Fibroblast of skin of left quadriceps (primary cell): Measurements from ENCODE around the gene OGFOD1.

Experiments used
- DNase-seq, 2 experiments: peaks; one replicate each; pipeline ENCODE4 v3.0.0-alpha.2; 2013; ENCODE audit warnings: low read depth in 2 of 2

Gene OGFOD1

DNA sequence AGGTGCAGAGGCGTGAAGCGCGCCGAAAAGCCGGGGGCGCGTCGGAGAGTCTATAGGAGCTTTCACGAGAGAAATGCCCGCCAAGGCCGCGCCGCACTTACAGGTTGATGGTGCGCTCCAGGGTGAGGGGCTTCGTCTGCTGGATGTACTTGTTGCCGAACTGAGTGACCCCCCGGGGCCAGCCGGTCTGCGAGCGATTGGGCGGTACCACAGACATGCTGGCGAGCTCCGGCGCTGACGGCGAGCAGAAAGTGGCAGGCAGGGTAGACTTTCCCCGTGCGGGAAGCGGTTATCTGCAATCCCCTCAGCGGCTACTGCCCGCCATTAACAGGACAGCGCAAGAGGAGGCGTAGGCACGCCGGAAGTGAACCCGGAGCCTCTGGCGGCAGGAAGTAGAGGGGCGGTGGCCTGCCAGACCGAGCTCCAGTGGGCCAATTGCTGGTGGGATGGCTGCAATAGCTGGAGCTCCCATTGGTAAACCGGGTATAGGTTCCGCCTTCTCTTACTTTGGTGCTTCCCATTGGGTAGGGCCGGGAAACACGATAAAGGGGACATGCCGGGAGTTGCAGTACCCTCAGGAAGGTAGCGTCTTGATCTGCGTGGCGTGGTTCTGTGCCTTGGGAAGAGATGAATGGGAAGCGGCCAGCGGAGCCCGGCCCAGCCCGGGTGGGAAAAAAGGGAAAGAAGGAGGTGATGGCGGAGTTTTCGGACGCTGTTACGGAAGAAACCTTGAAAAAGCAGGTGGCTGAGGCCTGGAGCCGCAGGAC, at the start of gene OGFOD1, which contains the start of gene NUDT21:
OGFOD1 (plus strand) TSS at position 569 of the 767 bp plus-strand sequence; CDS start at position 628, 59 bp downstream.
NUDT21 (minus strand) TSS at position 347 of the 767 bp plus-strand sequence; CDS start at position 217, 130 bp downstream.
- DNase-seq, result peak; percentile 95

DNA sequence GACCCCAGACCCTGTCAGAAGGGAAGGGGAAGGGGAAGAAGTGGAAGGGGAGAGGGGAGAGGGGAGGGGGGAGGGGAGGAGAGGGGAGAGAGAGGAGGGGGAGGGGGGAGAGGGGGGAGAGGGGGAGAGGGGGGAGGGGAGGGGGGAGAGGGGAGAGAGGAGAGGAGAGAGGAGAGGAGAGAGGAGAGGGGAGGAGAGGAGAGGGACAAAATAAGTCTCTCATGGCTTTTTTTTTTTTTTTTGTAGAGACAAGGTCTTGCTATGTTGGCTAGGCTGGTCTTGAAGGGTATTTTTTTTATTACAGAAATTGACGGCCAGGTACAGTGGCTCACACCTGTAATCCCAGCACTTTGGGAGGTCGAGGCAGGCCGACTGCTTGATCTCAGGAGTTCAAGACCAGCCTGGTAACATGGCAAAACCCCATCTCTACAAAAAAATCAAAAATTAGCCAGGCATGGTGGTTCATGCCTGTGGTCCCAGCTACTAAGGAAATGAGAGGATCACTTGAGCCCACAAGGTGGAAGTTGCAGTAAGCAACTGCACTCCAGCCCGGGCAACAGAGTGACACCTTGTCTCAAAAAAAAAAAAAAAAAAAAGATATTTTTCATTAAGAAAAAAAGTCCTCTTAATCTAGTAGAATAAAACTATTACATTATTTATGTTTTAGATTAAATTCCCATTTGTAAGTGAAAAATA, 45.2 kb upstream of the OGFOD1 start:
- DNase-seq, result no peak

DNA sequence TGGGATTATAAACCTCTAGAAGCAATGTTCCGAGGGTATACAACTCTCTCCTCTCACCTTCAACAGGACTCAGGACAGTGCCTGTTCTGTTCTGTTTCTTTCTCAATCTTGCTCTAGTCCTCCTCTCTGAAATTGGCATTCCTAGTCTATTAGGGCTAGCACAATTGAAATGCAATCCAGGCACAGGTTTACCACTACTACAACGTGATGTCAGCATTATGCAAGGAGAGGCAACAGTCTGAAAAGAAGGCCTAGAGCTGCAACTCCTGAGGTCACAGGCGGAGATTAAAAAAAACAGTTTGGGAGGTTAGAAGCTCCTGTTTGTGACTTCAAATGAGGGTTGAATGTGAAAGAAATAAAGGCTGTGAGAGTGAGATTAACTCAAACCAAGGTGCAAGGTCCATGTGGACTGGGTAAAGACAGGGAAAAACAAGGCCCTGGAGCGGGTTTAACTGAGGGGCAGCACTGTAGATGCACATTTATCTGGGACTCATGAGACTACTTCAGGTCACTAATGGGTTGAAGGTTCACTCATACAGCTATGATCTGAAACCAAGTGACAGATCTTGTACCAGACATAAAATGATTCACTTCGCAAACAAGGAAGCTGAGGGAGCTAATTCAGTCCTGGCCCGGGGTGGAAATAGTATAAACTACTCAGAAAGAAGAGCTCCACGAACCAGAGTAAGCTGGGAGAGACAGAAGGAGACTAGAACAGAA, 42.8 kb upstream of the OGFOD1 start:
- no peak for DNase-seq

DNA sequence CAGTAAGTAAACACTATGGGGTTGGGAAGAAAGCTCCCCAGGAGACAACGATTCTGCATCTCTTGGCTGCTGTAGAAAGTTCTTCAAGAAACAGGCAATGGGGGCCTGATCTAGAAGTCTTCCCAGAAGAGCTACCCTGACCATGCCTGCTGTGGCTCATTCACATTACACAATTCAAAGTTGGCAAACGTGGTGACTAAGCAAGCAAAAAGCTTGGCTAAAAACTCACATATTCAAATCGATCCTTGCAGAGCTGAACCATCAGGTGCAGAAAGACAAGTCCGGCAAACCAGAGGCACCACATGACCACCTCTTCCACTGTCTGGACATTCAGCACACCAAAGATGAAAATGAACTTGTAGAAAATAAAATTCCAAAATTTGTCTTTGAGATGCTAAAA, 42.2 kb upstream of the OGFOD1 start:
- no peak for DNase-seq

DNA sequence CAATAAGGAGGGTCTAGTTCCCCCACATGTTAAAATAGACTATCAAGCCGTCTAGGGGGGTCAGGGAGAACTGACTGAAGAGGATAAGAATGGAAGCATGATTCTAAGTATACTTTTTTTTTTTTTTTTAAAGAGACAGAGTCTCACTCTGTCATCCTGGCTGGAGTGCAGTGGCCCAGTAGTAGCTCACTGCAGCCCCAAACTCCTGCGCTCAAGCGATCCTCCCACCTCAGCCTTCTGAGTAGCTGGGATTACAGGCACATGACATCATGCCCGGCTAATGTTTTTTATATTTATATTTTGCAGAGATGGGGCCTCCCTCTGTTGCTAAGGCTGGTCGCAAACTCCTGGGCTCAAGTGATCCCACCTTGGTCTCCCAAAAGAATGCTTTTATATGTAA, 40.2 kb upstream of the OGFOD1 start:
- no peak for DNase-seq

DNA sequence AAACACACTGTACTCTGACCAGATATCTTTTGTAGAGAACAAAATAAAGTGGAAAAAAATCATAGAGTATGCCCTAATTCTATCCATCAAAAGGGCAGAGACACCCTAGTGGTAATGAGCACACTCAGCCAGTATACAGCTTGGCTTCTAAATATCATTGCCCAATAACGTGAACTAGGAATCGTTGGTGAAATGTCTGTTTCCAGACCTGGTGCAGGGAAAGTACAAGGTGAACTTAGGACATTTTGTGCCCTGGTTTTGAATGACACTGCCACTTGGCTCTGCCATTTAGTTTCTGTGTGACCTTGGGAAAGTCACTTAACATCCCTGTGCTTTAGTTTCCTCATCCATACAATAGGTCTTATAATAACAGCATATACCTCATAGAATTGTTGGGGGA, 39.7 kb upstream of the OGFOD1 start:
- DNase-seq, result no peak

DNA sequence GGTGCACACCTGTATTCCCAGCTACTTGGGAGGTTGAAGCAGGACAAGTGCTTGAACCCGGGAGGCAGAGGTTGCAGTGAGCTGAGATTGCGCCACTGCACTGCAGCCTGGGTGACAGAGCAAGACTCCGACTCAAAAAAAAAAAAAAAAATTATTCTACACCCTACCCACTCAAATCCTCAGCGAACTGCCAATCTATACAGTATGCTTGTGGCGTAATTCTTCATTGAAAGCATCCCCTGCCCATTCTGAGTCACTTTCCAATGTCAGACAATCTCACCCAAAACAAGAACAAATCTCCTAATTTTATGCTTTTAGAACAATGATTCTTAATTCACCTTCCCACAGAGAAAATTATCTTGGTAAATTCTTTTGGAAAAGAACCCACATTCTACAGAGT, 38.0 kb upstream of the OGFOD1 start:
- no peak for DNase-seq

DNA sequence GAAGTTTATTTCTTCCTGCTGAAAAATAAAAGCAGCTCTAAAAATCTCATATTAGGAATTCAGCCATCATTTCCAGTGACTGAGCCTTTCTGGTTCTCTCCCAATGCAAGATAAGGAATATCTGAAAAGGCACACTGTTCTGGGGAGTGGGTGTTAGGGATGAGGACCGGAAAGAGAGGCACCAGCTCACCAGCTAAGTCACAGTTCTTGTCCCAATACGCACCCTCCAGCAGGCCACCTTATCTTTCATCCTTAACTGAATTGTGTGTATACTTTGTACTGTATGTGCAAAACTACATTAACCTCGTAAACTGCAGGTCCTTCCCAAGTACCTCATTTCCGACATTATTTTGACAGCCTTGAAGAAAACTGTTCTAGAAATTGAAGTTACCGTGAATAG, 37.0 kb upstream of the OGFOD1 start:
- DNase-seq, result no peak

DNA sequence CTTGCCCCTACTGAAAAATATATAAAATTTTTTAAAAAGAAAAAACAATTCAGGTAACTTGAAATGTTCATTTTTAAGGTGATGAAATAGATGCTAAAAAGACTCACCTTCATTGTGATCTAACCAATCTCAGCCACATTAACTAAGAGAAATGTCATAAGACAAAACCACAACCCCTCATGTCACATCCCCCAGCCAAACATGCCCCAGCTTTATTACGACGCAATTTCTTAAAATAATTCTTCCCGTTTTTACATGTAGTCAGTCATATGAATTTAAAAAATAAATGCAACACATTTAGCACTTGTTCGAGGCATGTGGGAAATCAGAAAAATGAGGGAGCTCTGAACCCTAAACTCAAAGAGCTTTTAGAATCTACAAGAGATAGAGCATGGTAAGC, 35.5 kb upstream of the OGFOD1 start:
- DNase-seq, result no peak

DNA sequence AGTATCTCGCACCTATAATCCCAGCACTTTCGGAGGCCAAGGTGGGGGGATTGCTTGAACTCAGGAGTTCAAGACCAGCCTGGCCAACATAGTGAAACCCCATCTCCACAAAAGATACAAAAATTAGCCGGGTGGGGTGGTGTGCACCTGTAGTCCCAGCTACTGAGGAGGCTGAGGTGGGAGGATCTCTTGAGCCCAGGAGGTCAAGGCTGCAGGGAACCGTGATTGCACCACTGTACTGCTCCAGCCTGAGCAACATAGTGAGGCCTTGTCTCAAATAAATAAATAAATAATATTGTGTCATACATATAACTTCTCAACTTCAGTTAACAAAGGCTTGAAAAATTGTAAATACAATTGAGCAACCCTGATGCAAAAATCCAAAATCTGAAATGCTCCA, 34.2 kb upstream of the OGFOD1 start:
- DNase-seq, result no peak

DNA sequence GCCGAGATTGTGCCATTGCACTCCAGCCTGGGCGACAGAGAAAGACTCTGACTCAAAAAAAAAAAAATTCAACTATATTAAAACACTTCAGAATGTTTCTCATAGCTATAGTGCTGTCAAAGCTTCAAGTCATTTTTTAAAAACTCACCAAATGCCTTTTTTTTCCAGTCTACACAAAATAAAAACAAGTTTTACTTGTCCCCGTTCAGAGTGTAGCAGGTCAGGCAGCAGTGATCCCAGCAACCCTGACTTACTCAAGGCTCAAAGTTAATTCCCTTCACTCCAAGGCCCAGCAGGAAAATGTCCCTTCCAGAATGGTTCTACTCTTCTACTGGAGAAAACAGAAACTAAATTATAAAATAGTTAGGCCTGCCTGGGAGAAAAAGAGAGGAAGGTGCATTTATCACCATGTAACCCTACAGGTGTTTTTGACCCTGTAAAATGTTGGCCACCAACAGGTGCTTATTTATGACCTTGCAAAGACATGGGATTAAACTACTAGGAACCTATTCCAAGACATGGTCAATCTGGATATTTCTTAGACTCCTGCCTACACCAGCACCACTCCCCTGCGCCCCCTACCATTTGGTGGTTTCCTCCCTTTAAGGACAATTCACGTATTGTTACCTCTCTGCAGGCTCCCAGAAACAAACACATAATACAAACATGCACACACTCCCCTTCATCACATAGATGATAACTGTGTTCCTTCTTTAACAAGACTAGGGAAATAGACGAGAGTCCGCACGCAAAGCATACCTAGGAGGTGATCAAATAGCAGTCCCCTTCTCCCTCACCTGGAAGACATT, 31.4 kb upstream of the OGFOD1 start:
- no peak for DNase-seq

DNA sequence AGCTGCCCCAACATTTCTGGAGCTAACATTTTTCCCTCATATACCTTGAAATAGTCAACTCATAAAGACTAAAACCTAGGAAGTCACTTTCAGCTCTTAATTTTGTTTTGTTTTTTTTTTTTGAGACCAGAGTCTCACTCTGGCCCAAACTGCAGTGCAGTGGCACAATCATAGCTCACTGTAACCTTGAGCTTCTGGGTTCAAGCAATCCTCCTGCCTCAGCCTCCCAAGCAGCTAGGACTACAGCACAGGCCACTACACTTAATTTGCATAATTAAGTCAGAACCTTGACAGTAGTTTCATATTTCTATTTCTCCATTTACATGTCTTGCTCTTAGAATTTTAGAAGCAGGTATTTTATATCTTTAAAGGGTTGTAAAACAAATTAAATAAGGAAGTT, 30.7 kb upstream of the OGFOD1 start:
- DNase-seq, result no peak

DNA sequence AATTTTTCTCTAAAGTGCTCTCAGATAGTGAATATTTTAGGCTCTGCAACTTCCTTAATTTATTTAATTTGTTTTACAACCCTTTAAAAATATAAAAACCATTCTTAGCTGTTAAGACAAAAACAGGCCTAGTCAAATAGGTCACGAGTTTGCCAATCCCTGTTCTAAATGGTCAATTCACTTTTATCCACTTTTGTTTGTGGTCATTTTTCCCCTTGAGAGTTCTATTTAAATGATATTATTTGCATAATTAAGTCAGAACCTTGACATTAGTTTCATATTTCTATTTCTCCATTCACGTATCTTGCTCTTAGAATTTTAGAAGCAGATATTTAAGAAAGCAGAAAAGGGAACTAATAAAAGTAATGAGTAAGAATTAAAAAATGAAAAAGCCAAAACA, 30.0 kb upstream of the OGFOD1 start:
- no peak for DNase-seq

DNA sequence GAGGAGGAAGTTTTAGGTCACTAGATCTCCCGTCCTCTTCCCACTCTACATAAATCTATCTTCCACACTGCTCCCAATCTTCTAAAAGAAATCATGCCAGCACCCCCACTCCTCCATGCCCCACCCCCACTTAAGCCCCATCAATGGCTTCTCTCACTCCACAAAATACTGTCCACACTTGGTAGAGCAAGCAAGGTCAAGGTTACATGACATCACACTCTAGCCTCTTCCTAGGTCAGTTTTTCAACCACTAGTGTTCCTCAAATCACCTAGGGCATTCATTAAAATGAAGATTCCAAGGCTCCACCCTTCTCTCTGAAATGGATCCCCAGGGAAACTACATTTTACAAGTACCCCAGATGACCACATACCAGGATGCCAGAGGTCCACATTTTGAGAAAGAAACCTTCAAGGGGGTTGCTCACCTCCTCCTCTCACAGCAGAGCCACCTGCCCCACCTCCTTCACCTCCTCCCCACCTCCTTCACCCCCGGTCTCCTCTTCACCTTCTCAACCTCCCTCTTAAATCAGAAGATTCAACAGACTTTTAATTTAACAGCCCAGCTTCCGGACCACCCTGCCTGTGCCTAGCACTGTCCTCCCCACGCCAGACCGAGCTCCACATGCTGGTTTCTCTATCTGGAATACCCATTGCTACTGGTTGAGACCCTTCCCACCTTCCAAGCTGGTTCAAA, 29.2 kb upstream of the OGFOD1 start:
- DNase-seq, result no peak

DNA sequence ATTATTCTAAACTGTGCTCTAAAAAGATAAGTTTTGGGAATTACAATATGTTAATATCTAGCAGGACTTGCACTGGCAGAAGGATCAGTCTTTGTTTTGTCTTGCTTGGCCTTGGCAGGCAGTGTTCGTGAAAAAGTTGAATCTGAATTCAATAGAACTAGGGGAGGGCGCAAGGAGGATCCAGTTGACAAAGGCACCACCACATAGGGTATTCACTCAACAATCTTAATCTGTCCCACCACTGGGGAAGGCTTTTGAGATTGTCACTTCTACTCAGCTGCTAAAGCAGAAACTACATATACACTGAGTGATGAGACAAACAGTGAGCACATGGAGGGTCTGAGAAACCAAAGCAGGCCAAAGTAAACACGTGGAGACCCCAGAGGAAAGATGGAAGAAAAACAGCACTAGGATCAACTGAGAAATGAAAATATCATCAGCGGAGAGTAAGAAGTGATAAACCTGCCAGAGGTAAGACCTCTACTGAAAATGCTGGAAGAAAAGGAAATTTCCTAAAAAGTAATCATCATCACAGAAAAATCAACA, 28.4 kb upstream of the OGFOD1 start:
- no peak for DNase-seq

DNA sequence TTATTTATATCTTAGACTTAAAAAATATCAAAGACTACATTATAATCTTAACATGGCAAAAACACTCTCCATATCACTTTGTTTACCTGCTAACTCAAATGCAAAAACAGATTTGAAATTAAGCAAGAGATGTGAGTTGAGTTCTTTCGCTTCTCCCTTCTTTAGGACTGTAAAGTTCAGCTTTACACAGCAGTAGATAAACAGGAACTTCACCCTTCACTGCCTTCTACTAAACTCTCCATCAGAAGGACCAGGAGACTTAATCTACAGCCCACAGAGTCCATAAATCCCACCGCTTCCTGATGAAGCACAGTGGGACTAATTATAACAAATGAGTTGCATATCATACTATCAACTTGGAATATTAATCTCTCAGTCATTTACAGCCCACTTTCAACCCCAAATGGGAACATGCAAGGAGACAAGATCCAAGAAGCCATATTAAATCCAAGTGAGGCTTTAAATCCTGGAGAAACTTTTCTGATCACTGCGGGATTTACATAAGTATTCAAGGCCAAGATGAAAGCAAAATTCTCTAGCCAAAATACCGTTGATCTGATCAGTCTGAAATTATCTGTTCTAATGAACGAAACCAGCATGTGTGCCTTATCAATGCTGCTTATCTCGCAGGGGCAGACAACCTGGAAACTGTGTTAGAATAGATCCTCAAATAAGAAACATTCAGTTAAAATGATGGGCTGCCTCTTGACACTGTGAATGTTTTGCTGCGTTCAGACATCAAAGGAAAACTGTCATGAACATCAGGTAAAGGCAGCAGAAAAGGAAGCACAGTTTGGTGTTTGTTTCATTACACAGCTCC, 27.6 kb upstream of the OGFOD1 start:
- no peak for DNase-seq

DNA sequence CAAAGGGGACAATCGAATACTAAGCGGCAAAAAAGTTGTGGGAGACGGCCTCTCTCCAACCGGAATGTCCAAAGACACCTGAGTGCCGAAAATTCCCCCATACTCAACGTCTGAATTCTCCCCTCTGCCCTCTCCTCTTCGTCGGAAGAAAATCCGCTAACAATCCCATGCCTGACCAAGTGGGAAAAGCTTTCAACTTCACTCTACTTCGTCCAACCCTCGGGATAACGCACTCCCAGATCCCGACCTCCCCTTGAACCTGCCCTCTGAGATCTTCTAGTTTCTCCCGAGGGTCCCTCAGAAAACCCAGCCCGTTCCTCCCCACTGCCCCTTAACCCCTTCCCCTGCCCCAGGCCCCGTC, 27.0 kb upstream of the OGFOD1 start:
- no peak for DNase-seq

DNA sequence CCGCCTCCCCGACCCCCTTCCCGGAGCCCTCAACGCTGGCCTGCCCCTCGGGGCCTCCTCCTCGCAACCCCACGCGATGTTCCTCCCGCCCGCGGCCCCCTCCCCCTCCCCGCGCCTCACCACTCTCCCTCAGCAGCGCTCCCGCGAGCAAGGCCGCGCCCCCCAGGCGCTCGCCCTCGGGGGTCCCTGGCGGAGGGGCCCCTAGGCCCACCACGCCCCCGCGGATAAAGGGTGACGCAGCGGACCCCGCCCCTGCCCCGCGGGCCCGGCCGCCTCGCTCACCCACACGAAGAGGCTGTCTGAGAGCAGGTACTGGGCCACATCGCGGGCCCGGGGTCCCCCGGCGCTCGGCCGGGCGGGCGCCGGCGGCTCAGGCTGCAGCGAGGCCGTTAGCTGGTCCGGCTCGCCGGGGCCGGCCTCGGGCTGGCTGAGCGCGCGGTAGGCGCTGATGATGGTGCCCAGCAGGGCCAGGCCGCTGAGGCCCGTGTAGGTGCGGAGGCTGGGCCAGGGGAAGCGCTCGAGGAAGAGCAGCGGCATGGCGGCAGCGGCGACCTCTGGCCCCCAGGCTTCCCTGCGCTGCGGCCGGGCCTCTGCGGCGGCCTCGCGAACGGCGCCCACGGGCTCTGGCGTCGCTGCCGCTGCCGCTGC, 26.4 kb upstream of the OGFOD1 start:
- DNase-seq, result no peak

DNA sequence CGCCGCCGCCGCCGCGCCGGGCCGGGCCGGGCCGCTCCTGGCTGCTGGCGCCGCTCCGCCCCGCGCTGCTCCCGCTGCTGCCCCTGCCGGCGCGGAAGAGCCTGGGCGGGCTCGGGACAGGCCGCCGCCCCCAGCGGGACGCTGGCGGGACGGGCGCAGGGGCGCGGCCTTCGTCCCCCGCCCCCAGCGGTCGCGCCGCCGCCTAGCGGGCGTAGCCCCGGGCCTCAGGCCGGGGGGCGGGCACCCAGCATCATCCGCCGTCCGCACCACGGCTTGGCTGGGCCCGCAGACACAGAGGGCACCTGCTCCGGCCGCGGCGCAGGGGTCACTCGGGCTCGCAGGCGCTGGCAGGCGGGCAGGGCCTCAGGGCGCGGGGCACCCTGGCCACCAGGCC, 25.9 kb upstream of the OGFOD1 start, which contains the start of gene AMFR:
AMFR (minus strand) TSS at position 107 of the 394 bp plus-strand sequence. CDS start 218 bp downstream, outside the sequence.
- DNase-seq, result peak; percentile 53 to 55
